Activated T-helper 2 cell treated with anti-CD3 and anti-CD28 coated beads, Interferon-gamma antibody, Interleukin-2, Interleukin-4, amounts not matched to agents 10 μg/mL and 5 μg/mL and 100 μg/mL, durations not matched to agents 14 hours and 24 hours and 36 hours (primary cell): Measurements from ENCODE around the gene EHD4. TPM values are rescaled to one million over a fixed set of nuclear protein-coding genes. Genes with fewer than 3 reads are reported as not detected.

Experiments used
- DNase-seq: peaks from one replicate; pipeline ENCODE4 v3.0.0; 2021; ENCODE audit warnings: low spot score
- H3K27ac Mint-ChIP-seq: one replicate; pipeline ENCODE4 v1.8.0; 2021; ENCODE audit warnings: mixed read lengths
- H3K27me3 Mint-ChIP-seq: one replicate; pipeline ENCODE4 v1.8.0; 2021; ENCODE audit warnings: low read depth, mixed read lengths
- H3K36me3 Mint-ChIP-seq: one replicate; pipeline ENCODE4 v1.8.0; 2021; ENCODE audit warnings: low read depth, mixed read lengths
- H3K4me1 Mint-ChIP-seq: one replicate; pipeline ENCODE4 v1.8.0; 2021; ENCODE audit warnings: low read depth, mixed read lengths
- H3K4me3 Mint-ChIP-seq: one replicate; pipeline ENCODE4 v1.8.0; 2021; ENCODE audit warnings: low read depth, mild to moderate bottlenecking, moderate library complexity, mixed read lengths
- H3K9me3 Mint-ChIP-seq: one replicate; pipeline ENCODE4 v1.8.0; 2021; ENCODE audit warnings: mixed read lengths
- intact Hi-C: fragments of 100-400 bp; cut with micrococcal nuclease; formaldehyde crosslinking; loops from one replicate; pipeline ENCODE4 v1.15.1; 2023
- total RNA-seq: library from RNA; stranded (reverse); gene quantifications from 2 replicates; pipeline ENCODE4 v1.2.3, GENCODE V29; 2022

The EHD4 gene
- total RNA-seq, 1 donor from 2014 or later: 22.3 TPM

DNA sequence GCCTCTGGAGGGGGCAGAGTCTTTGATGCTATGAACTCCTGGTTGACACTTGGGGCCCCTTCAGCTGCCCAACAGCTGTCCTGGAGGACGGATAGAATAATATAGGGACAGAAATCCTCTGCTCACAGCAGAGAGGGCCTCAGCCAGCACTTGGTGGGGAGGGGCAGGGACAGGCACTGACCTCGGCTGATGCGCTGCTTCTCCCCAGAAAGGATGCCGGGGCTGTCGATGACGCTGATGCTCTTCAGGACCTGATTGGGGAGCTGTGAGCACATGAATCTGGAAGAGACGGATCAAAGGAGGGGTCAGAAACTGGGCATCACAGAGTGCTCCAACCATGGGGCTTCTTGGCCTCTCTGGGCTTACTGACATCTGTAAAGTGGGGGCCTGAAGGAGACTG is 29.5 kb downstream of the EHD4 start:
- Mint-ChIP-seq H3K27ac (no peak overlapping the region), H3K36me3 (peaks cover 20% of the 10 kb centered on the region), H3K4me1 (peaks cover 16% of the 10 kb centered on the region), H3K27me3 (no peaks in the 10 kb centered on the region), H3K9me3 (no peaks in the 10 kb centered on the region), H3K4me3 (no peak overlapping the region)
- intact Hi-C loops: no loop called here
- DNase-seq: no peak

DNA sequence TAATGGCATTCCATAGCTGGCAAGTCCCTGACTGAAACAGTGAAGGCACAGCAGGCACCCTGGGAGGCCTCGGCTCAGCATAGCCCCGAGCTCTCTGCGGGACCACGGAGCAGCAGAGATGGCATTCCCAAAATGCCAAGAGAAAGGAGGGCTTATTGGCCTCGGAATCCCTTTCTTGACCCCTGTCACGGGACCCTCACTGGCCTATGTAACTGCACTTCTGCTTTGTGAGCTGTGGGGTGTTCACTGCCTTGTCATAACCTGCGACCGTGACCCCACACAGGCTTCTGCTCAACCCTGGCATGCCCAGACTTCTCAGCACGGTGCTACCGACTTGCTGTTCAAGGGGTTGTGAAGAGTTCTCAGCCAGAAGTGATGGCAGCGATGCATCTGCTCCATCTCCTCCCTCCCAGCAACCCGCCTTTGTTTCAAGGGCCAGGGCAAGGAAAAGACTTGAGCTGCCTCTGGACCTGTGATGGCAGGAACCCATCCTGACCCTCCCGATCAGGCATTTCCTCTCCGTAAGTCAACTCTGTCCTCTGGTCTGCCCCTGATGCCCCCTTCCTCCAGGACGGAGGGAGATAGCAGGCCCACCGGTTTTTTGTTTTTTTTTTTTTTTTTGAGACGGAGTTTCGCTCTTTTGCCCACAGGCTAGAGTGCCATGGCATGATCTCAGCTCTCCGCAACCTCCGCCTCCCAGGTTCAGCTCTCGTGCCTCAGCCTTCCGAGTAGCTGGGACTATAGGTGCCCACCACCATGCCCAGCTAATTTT is 30.5 kb downstream of the EHD4 start:
- H3K4me1 Mint-ChIP-seq: peaks cover 27% of the 10 kb centered on the region
- no peaks in the 10 kb centered on the region for H3K27me3 Mint-ChIP-seq
- no peak overlapping the region for H3K4me3 Mint-ChIP-seq
- intact Hi-C loops: no loop called here
- peaks cover 20% of the 10 kb centered on the region for H3K36me3 Mint-ChIP-seq
- DNase-seq: no peak
- H3K9me3 Mint-ChIP-seq: no peaks in the 10 kb centered on the region
- H3K27ac Mint-ChIP-seq: no peak overlapping the region

DNA sequence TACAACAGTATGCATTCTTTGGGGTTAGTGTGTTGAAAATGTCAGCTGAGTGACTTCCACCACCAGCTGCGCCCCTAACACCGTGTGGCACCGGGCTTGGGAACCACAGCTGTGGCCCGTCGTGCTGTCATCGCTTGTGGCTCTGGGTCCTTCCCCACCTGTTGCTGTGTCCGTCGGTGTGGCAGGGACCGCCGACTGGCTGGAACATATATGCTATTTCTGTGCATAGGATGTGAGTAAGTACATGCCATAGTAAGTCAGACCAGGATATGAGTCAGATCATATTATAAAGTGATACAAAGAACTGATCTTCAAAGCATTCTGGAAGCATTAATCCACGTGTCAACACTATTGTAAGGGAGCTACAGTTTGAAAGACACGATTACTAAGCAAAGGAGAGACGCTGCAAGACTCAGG is 31.9 kb downstream of the EHD4 start:
- H3K4me3 Mint-ChIP-seq: no peak overlapping the region
- DNase-seq: peak; percentile 14
- H3K4me1 Mint-ChIP-seq: peaks cover 41% of the 10 kb centered on the region
- peak overlapping the region; percentile 51 for H3K27ac Mint-ChIP-seq
- H3K27me3 Mint-ChIP-seq: no peaks in the 10 kb centered on the region
- no peaks in the 10 kb centered on the region for H3K9me3 Mint-ChIP-seq
- peaks cover 29% of the 10 kb centered on the region for H3K36me3 Mint-ChIP-seq
- intact Hi-C loops: loop anchor here (1.0 kb wide), 2 partner anchors 17 to 31 kb away; no protein-coding TSS in a partner anchor

DNA sequence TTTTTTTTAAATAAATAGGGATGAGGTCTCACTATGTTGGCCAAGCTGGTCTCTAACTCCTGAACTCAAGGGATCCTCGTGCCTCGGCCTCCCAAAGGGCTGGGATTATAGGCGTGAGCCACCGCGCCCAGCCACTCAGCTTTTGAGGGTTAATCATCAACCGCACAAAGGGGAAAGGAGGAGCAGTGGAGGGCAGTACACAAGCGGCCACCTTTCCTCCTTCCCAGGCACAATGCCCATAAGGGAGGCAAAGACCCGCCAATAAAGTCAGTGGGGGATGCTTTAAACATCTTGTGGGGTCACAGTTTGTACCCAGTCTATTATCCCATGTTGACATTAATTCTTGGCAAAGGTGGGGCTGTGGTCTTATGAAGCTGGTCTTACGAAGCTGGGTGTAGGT is 32.4 kb downstream of the EHD4 start:
- no peak overlapping the region for H3K4me3 Mint-ChIP-seq
- intact Hi-C loops: loop anchor here (1.0 to 10.0 kb wide), 4 partner anchors 17 to 515 kb away; partner anchors contain the start of gene ITPKA
- H3K36me3 Mint-ChIP-seq: peaks cover 29% of the 10 kb centered on the region
- H3K9me3 Mint-ChIP-seq: no peaks in the 10 kb centered on the region
- H3K27me3 Mint-ChIP-seq: no peaks in the 10 kb centered on the region
- DNase-seq: no peak
- H3K4me1 Mint-ChIP-seq: peaks cover 45% of the 10 kb centered on the region
- H3K27ac Mint-ChIP-seq: peak overlapping the region; percentile 51

DNA sequence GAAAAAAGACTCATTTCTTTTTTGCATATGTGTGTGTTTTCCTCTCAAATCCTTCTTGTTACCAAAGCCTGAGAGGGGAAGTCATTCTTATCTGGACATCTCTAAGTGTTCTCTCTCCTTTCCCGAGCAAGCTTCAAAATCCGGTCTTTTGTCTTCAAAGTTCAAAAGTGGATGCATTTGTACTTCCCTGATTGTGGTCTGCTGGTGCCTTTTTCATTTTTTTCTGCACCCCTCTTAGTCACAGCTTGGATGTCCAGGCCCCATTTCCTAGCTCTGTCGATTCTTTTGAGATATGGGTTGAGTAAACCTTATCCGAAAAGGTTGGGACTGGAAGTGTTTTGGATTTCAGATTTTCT is 34.8 kb downstream of the EHD4 start:
- DNase-seq: no peak
- peaks cover 60% of the 10 kb centered on the region for H3K4me1 Mint-ChIP-seq
- intact Hi-C loops: loop anchor here (2.0 to 10.0 kb wide), 3 partner anchors 19 to 513 kb away; partner anchors contain the start of gene ITPKA
- peak overlapping the region; percentile 100 for H3K27ac Mint-ChIP-seq
- no peak overlapping the region for H3K4me3 Mint-ChIP-seq
- peaks cover 26% of the 10 kb centered on the region for H3K36me3 Mint-ChIP-seq
- H3K27me3 Mint-ChIP-seq: no peaks in the 10 kb centered on the region
- H3K9me3 Mint-ChIP-seq: no peaks in the 10 kb centered on the region

DNA sequence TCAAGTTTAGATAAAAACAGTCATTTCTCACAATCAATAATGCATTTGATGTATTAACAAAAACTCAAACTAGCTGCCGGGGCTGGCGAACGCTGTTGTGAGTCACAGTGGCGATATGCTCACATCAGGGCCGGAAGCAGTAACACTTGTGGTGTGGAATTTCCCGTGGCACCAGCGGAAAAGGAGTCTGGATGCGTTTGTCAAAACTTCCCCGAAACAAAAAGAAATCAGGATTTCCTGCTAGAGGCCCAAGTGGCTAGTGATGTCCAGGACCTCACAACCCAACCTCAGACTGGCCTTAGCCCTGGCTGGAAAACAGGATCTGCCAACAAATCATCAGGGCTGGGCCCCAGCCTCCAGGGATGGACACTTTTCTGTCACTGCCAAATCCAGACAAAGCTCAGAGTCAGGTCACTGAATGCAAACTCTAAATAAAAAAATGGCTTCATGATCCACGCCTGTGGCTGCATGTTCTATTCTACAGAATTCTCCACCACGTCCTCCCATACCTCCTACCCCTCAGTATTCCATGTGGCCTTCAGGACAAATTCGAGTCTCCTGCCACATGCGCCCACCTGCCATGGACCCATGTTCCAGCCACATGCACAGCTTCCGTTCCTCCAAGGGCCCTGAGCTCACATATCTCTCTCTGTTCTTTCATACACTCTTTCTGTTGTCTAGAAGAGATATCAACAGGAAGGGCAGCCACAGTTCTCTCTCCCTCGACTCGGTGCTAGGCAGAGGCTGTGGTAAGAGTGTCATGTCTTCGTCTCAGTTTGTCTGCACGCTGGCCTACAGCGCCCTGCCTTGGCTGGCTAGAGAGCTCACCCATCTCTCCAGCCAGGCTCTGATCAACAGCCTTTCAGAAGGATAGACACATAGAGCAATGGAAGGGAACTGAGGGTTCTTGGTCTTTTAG is 35.4 kb downstream of the EHD4 start:
- peaks cover 60% of the 10 kb centered on the region for H3K4me1 Mint-ChIP-seq
- H3K9me3 Mint-ChIP-seq: no peaks in the 10 kb centered on the region
- H3K27me3 Mint-ChIP-seq: no peaks in the 10 kb centered on the region
- DNase-seq: peak; percentile 71
- peaks cover 20% of the 10 kb centered on the region for H3K36me3 Mint-ChIP-seq
- intact Hi-C loops: loop anchor here (1.0 to 10.0 kb wide), 4 partner anchors 20 to 512 kb away; partner anchors contain the start of gene ITPKA
- H3K27ac Mint-ChIP-seq: peak overlapping the region; percentile 100
- peak overlapping the region; percentile 69 for H3K4me3 Mint-ChIP-seq

DNA sequence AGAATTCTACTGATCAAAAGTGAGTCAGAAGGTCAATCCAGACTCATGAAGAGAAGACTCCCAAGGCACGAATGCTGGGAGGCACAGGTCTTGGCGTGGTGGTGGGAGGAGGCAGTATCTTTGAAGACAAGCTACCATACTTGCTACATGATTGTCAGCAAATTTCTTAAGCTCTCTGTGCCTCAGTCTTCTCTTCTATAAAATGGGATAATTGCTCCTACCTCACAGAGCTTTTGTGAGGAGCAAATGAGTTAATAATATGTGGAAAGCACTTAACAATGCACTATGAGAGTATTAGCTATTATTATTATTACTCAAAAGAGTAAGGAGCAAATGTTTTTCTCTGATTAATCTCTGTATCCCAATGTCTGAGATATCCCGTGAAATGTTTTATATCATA is 36.2 kb downstream of the EHD4 start:
- peak overlapping the region; percentile 100 for H3K27ac Mint-ChIP-seq
- no peaks in the 10 kb centered on the region for H3K27me3 Mint-ChIP-seq
- DNase-seq: no peak
- intact Hi-C loops: loop anchor here (1.0 to 10.0 kb wide), 4 partner anchors 21 to 511 kb away; partner anchors contain the start of gene ITPKA
- H3K36me3 Mint-ChIP-seq: peaks cover 18% of the 10 kb centered on the region
- H3K9me3 Mint-ChIP-seq: no peaks in the 10 kb centered on the region
- peaks cover 59% of the 10 kb centered on the region for H3K4me1 Mint-ChIP-seq
- H3K4me3 Mint-ChIP-seq: peak overlapping the region; percentile 69

DNA sequence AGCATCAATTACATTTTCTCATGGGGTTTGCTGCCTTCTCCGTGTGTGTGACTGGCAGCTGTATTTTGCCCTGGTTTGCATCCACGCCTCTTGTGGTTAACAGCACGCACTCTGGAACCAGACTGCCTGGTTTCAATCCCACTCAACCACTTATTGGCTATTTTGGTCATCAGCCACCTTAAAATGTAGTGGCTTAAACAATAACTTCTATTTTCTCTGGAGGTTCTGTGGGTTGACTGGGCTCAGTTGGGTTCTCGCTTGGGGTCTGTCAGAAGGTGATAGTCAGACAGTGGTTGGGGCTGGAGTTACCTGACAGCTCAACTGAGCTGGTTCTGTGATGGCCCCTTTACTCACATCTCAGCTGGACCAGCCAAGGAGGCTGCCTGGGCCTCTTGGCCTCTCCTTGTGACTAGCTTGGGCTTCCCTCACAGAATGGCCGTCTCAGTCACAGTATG is 36.8 kb downstream of the EHD4 start:
- Mint-ChIP-seq H3K9me3 (no peaks in the 10 kb centered on the region), H3K27me3 (no peaks in the 10 kb centered on the region), H3K36me3 (peaks cover 13% of the 10 kb centered on the region), H3K27ac (peak overlapping the region; percentile 100), H3K4me1 (peaks cover 53% of the 10 kb centered on the region), H3K4me3 (peak overlapping the region; percentile 20)
- no peak for DNase-seq
- intact Hi-C loops: loop anchor here (1.0 to 10.0 kb wide), 4 partner anchors 21 to 511 kb away; partner anchors contain the start of gene ITPKA

DNA sequence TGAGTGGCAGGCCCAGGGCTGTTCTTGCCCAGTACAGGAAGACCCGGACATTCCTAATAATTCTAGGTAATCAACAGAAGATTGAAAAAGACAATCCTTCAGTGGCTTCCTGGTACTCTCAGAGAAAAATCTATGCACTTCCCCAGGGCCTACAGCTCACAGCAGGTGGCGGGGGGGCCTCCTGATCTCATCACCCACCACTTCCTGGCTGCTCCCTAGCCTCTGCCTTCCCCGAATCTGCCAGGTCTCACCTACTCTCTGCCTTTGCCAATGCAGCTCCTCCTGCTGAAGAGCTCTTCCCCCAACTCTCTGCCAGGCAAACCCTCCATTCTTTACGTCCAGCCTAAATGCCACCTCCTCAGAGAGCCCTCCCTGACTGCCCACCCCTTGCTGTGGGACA is 37.5 kb downstream of the EHD4 start:
- H3K9me3 Mint-ChIP-seq: no peaks in the 10 kb centered on the region
- H3K36me3 Mint-ChIP-seq: peaks cover 8% of the 10 kb centered on the region
- intact Hi-C loops: loop anchor here (5.0 to 10.0 kb wide), 2 partner anchors 443 to 510 kb away; partner anchors contain the start of gene ITPKA
- peak overlapping the region; percentile 38 for H3K4me3 Mint-ChIP-seq
- DNase-seq: peak; percentile 56
- peaks cover 49% of the 10 kb centered on the region for H3K4me1 Mint-ChIP-seq
- peak overlapping the region; percentile 100 for H3K27ac Mint-ChIP-seq
- no peaks in the 10 kb centered on the region for H3K27me3 Mint-ChIP-seq

DNA sequence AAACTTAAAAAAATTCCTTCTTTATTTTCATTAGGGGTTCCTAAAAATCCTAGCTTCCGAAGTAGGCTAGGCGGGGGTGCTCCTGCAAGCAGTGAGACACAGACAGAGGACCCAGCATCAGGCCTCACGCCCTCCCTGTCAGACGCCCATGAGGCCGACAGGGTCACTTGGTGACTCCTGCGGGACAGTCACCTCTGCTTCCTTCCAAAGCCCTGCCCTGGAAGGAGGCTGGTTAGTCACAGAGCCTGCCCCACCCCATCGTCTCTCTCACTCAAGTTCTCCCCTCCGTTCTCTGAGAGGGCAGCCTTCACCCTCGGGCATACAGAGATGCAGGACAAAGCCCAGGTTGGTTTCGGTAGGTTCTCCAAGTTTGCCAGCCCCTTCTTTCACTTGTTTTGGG is 38.6 kb downstream of the EHD4 start:
- intact Hi-C loops: loop anchor here (10.0 kb wide), 1 partner anchor 509 kb away; no protein-coding TSS in a partner anchor

DNA sequence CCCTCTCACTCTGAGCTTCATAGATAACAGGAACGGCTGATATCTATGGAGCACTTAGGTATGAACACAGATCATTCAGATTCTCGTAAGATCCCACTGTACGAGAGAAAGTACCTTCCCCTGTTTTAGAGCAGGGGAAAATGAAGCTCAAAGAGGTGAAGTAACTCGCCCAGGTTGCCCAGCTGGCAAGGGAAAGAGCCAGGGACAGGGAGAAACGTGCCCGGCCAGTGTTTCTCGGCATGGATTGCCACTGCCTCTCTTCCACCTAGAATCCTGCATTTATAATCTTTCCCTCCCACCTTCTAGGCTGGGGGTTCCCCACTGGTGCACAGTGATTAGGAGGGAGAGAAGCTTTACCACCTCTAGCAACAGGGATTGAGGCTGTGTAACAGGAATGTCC is 39.0 kb downstream of the EHD4 start:
- H3K9me3 Mint-ChIP-seq: no peaks in the 10 kb centered on the region
- no peaks in the 10 kb centered on the region for H3K27me3 Mint-ChIP-seq
- no peak overlapping the region for H3K4me3 Mint-ChIP-seq
- H3K27ac Mint-ChIP-seq: peak overlapping the region; percentile 29
- H3K4me1 Mint-ChIP-seq: peaks cover 58% of the 10 kb centered on the region
- H3K36me3 Mint-ChIP-seq: peaks cover 11% of the 10 kb centered on the region
- intact Hi-C loops: loop anchor here (10.0 kb wide), 1 partner anchor 509 kb away; no protein-coding TSS in a partner anchor
- no peak for DNase-seq

More for the DNA sequence above, 38.6 kb downstream of the EHD4 start:
- peaks cover 11% of the 10 kb centered on the region for H3K36me3 Mint-ChIP-seq
- no peaks in the 10 kb centered on the region for H3K9me3 Mint-ChIP-seq
- H3K4me1 Mint-ChIP-seq: peaks cover 59% of the 10 kb centered on the region
- no peaks in the 10 kb centered on the region for H3K27me3 Mint-ChIP-seq
- no peak overlapping the region for H3K4me3 Mint-ChIP-seq
- DNase-seq: no peak
- peak overlapping the region; percentile 61 for H3K27ac Mint-ChIP-seq

DNA sequence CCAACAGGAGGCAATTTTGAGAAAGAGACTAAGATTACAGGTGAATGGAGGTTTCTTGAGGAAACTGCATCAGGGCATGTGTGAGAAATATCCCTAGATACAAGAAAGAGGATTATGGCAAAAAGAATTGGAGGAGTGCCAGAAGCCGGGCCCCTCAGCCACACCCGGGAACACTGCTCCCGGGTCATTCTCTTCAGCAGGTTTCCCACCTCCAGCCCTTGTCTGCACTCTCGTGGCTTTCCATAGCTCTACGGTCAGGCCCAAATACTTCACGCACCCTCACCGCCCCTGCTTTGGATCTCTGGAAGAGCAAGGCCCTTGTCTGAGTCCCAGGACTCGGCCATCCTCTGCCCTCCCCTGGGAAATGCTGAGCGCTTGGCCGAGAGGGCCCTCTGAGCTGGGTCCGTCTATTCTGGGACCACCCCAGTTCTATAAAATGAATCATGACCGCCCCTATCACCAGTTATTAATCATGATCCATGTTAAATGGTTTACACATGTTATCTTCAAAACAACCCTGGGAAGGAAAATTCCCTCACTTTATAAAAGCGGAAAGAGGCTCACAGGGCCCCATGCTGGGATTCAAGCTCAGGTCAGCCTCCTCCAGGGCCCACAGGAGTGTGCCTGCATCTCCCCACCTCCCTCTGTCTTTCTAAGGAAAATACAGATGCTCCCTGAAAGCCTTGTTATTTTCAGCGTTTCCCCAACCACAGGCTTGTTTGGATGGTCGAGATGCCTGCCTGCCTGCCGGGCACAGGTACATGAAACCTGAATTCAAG is 39.7 kb downstream of the EHD4 start:
- H3K4me1 Mint-ChIP-seq: peaks cover 52% of the 10 kb centered on the region

More for the DNA sequence above, 39.7 kb downstream of the EHD4 start:
- intact Hi-C loops: loop anchor here (10.0 kb wide), 1 partner anchor 508 kb away; no protein-coding TSS in a partner anchor
- Mint-ChIP-seq H3K27me3 (no peaks in the 10 kb centered on the region), H3K9me3 (no peaks in the 10 kb centered on the region), H3K4me3 (no peak overlapping the region), H3K36me3 (peaks cover 11% of the 10 kb centered on the region), H3K27ac (peak overlapping the region; percentile 29)
- DNase-seq: no peak
